ENCODE results near the gene SLC6A19. TPM values are rescaled to one million over a fixed set of nuclear protein-coding genes. Genes with fewer than 3 reads are reported as not detected.

The SLC6A19 gene
- 0.02 TPM in 1 of 2 replicates, not detected in the other for total RNA-seq (2016; rRNA removed; fragmentation: Illumina TruSeq; extraction: Trizol)
- total RNA-seq (2016; cell fraction: cytosol; rRNA removed; fragmentation: Illumina TruSeq; extraction: Trizol; ENCODE audit: low read depth) = not detected in 2 replicates
- total RNA-seq (2016; cell fraction: insoluble cytoplasmic fraction; rRNA removed; fragmentation: Illumina TruSeq; extraction: Trizol) = 0.06 TPM in 1 of 2 replicates, not detected in the other
- total RNA-seq (2016; cell fraction: membrane; rRNA removed; fragmentation: Illumina TruSeq; extraction: Trizol) = not detected in 2 replicates
- not detected in 2 replicates for total RNA-seq (2016; cell fraction: nucleus; rRNA removed; fragmentation: Illumina TruSeq; extraction: Trizol)
- 0.01 TPM in 1 of 2 replicates, not detected in the other for polyA plus RNA-seq (2011; rRNA removed)
- 0.01 TPM in 1 of 2 replicates, not detected in the other for polyA plus RNA-seq (2011; cell fraction: cytosol; rRNA removed)
- polyA plus RNA-seq (2011; cell fraction: nucleus; rRNA removed) = 0.06 and 0.07 TPM in 2 replicates
- polyA plus RNA-seq (2012) = not detected in 2 replicates
- polyA plus RNA-seq (2016; cell fraction: cytosol; fragmentation: Illumina TruSeq; extraction: Trizol; ENCODE audit: low read depth) = not detected in 2 replicates
- not detected in 2 replicates for polyA plus RNA-seq (2016; cell fraction: insoluble cytoplasmic fraction; fragmentation: Illumina TruSeq; extraction: Trizol; ENCODE audit: low read depth)
- polyA plus RNA-seq (2016; cell fraction: membrane; fragmentation: Illumina TruSeq; extraction: Trizol; ENCODE audit: low read depth) = not detected in 2 replicates
- 0.08 TPM in 1 of 2 replicates, not detected in the other for polyA plus RNA-seq (2016; cell fraction: nucleus; fragmentation: Illumina TruSeq; extraction: Trizol; ENCODE audit: insufficient read depth, low read depth)
- 0.02 and 0.12 TPM in 2 replicates for polyA minus RNA-seq (2011; rRNA and poly(A)+ RNA removed; ENCODE audit: low replicate concordance)
- polyA minus RNA-seq (2011; cell fraction: cytosol; rRNA and poly(A)+ RNA removed) = 0.09 TPM in 1 of 2 replicates, not detected in the other
- polyA minus RNA-seq (2011; cell fraction: nucleus; rRNA and poly(A)+ RNA removed) = not detected in 2 replicates
- Bru-seq, nascent RNA = percentile 7 among the genes with signal in this experiment
- percentile 8 among the genes with signal in this experiment for BruChase-seq, experiment 1, labeled RNA remaining after a 6-hour chase
- BruChase-seq, experiment 2, labeled RNA remaining after a 2-hour chase = percentile 4 among the genes with signal in this experiment
- long read RNA-seq, experiment 1 = 0 reads
- long read RNA-seq, experiment 2 = 0 reads

GRCh38 chr5:1201327-1202025 is at the start of gene SLC6A19:
SLC6A19 (plus strand) TSS chr5:1201595; CDS start chr5:1201651, 56 bp downstream.
- Histone ChIP-seq H3K9ac (ENCODE audit: insufficient read depth, low read depth, low read length) (no peak within 1 kb of the TSS), H4K20me1 (ENCODE audit: insufficient read depth, low read length) (no peaks in the 10 kb centered on the region), H3K79me2 (ENCODE audit: insufficient read depth, low read length) (no peaks in the 10 kb centered on the region), H3K36me3 (replicated peaks in 1 of 2; ENCODE audit: control insufficient read depth in 1 of 2, insufficient read depth in 2 of 2, low read length in 2 of 2) (no peaks in the 10 kb centered on the region), H3K4me2 (ENCODE audit: low read depth, low read length) (no peak within 1 kb of the TSS), H3K4me3 (replicated peaks in 1 of 3; ENCODE audit: insufficient read depth in 1 of 3, low read depth in 2 of 3, low read length in 3 of 3) (no peak within 1 kb of the TSS), H3K27me3 (ENCODE audit: control insufficient read depth in 1 of 2, insufficient read depth in 2 of 2, low read length in 2 of 2) (peaks cover 5 to 62% of the 10 kb centered on the region in 2 experiments), H3K4me1 (ENCODE audit: insufficient read depth, low read length) (peaks cover 44% of the 10 kb centered on the region), H3K9me3 (ENCODE audit: low read length) (no peaks in the 10 kb centered on the region), H3K27ac (ENCODE audit: extremely low read length, insufficient read depth, low read length) (no peak within 1 kb of the TSS), H2AFZ (ENCODE audit: low read length) (no peak within 1 kb of the TSS)
- BruUV-seq (replicated peaks) = no TSS peak
- 65% methylated on average over 15 of the region's 51 CpGs for WGBS (ENCODE audit: low lambda C conversion rate)
- CTCF ChIA-PET (ENCODE audit: low intra/inter-chr PET ratio, low total read pairs) = no interaction called here
- POLR2A ChIA-PET = interaction anchor here (1.4 to 1.9 kb wide), 3 partner anchors 15 to 18 kb away, joined by 5 to 7 read pairs (median 6); no protein-coding TSS in a partner anchor
- no peak for DNase-seq (ENCODE audit: low spot score)
- no peak for FAIRE-seq
- intact Hi-C loops (cut with micrococcal nuclease; ENCODE audit: unreplicated experiment) = loop anchor here (10.0 kb wide), 1 partner anchor 443 kb away; no protein-coding TSS in a partner anchor
- TF ChIP-seq ZNF441 (CRISPR knock-in tag; IDR thresholded peaks at IDR 0.05; ENCODE audit: borderline replicate concordance) = no peak
- no peak for TF ChIP-seq SP1 (IDR thresholded peaks at IDR 0.05)
- TF ChIP-seq SP1 (CRISPR knock-in tag; IDR thresholded peaks at IDR 0.05) = no peak
- TF ChIP-seq ZFP36L1 (CRISPR knock-in tag; IDR thresholded peaks at IDR 0.05) = no peak
- TF ChIP-seq CBX5 (CRISPR knock-in tag; IDR thresholded peaks at IDR 0.05; ENCODE audit: borderline replicate concordance) = no peak
- TF ChIP-seq FOXK2 (IDR thresholded peaks at IDR 0.05) = no peak
- TF ChIP-seq KDM5B (CRISPR knock-in tag; IDR thresholded peaks at IDR 0.05; ENCODE audit: borderline replicate concordance) = no peak
- no peak for TF ChIP-seq CSRNP2 (CRISPR knock-in tag; conservative IDR thresholded peaks at IDR 0.05; ENCODE audit: low read depth)
- no peak for TF ChIP-seq MXD1 (CRISPR knock-in tag; IDR thresholded peaks at IDR 0.05)
- TF ChIP-seq ZNF446 (CRISPR knock-in tag; IDR thresholded peaks at IDR 0.05) = no peak
- TF ChIP-seq THAP7 (CRISPR knock-in tag; IDR thresholded peaks at IDR 0.05) = no peak
- TF ChIP-seq HNF4A (CRISPR knock-in tag; IDR thresholded peaks at IDR 0.05) = no peak
- TF ChIP-seq ZNF546 (CRISPR knock-in tag; conservative IDR thresholded peaks at IDR 0.05) = no peak
- TF ChIP-seq ZNF207 (IDR thresholded peaks at IDR 0.05; ENCODE audit: borderline replicate concordance) = no peak
- TF ChIP-seq SP4 (CRISPR knock-in tag; IDR thresholded peaks at IDR 0.05) = no peak
- no peak for TF ChIP-seq ZNF549 (CRISPR knock-in tag; IDR thresholded peaks at IDR 0.05)
- TF ChIP-seq ZSCAN9 (CRISPR knock-in tag; IDR thresholded peaks at IDR 0.05; ENCODE audit: borderline replicate concordance) = no peak
- no peak for TF ChIP-seq NFIC (IDR thresholded peaks at IDR 0.05; ENCODE audit: low read length)
- no peak for TF ChIP-seq CCAR2 (optimal IDR thresholded peaks at IDR 0.05; ENCODE audit: low read depth, low read length)
- TF ChIP-seq CC2D1A (CRISPR knock-in tag; IDR thresholded peaks at IDR 0.05) = no peak
- in situ Hi-C loops (cut with HindIII; ENCODE audit: extremely low pct_ligation_motif_present, low pct_unique_long_range_greater_than_20kb) = no loop called here
- no peak for ATAC-seq

All from HepG2 (cell line).